Gastroesophageal sphincter (tissue), 2 donors: Measurements from ENCODE around the gene FHAD1.

Source experiments
- EP300 ChIP-seq: sonication (generic); formaldehyde crosslinking; IDR thresholded peaks from one replicate; pipeline ENCODE4 v1.6.1; 2017; ENCODE audit warnings: antibody characterized with exemption, mild to moderate bottlenecking
- POLR2AphosphoS5 ChIP-seq: sonication (generic); formaldehyde crosslinking; IDR thresholded peaks from one replicate; pipeline ENCODE4 v1.6.1; 2017; ENCODE audit warnings: antibody characterized with exemption

GRCh38 chr1:15370781-15371520 is 123.9 kb downstream of the FHAD1 start:
- no peak for TF ChIP-seq EP300
- peak; percentile 82 for TF ChIP-seq POLR2AphosphoS5
